Astrocyte (in vitro differentiated cells and primary cell): ENCODE measurements around the gene CNST.
"Not testable (repeated sequence)": the region's sequence is repeated elsewhere in the genome, so short reads cannot be mapped to it uniquely, and the experiment has no call there.

Experiments used
- EZH2 ChIP-seq: IDR thresholded peaks from 2 replicates; pipeline ENCODE4 v1.6.1; 2012; ENCODE audit warnings: mild to moderate bottlenecking, low read length, inconsistent platforms; ENCODE audit not compliant: insufficient read depth
- TF ChIP-seq, protein P1 (sequence below): IDR thresholded peaks from 2 replicates; pipeline ENCODE4 v1.5.1; 2011; ENCODE audit warnings: low read depth, mild to moderate bottlenecking, inconsistent platforms, low read length, moderate library complexity; ENCODE audit not compliant: insufficient read depth

DNA sequence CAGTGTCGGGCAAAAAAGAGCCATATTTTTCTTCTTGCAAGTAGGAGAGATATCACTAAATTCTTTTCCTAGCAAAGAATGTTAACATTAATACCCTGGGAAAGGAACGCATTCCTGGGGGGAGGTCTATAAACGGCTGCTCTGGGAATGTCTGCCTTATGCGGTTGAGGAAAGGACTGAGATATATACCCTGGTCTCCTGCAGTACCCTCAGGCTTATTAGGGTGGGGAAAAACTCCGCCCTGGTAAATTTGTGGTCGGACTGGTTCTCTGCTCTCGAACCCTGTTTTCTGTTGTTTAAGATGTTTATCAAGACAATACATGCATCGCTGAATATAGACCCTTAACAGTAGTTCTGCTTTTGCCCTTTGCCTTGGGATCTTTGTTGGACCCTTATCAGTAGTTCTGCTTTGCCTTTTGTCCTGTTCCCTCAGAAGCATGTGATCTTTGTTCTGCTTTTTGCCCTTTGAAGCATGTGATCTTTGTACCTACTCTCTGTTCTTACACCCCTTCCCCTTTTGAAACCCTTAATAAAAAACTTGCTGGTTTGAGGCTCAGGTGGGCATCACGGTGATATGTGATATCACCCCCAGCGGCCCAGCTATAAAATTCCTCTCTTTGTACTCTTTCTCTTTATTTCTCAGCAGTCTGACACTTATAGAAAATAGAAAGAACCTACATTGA, 128.1 kb downstream of the CNST start:
- TF ChIP-seq, protein P1, sequence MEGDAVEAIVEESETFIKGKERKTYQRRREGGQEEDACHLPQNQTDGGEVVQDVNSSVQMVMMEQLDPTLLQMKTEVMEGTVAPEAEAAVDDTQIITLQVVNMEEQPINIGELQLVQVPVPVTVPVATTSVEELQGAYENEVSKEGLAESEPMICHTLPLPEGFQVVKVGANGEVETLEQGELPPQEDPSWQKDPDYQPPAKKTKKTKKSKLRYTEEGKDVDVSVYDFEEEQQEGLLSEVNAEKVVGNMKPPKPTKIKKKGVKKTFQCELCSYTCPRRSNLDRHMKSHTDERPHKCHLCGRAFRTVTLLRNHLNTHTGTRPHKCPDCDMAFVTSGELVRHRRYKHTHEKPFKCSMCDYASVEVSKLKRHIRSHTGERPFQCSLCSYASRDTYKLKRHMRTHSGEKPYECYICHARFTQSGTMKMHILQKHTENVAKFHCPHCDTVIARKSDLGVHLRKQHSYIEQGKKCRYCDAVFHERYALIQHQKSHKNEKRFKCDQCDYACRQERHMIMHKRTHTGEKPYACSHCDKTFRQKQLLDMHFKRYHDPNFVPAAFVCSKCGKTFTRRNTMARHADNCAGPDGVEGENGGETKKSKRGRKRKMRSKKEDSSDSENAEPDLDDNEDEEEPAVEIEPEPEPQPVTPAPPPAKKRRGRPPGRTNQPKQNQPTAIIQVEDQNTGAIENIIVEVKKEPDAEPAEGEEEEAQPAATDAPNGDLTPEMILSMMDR, result not testable (repeated sequence)
- not testable (repeated sequence) for TF ChIP-seq EZH2
